NOMO-1 treated with dmso at 0.1 percent for 144 hours (cell line): ENCODE measurements around the gene IKBIP.
"Not testable (repeated sequence)": the region's sequence is repeated elsewhere in the genome, so short reads cannot be mapped to it uniquely, and the experiment has no call there.

Experiments used
- DNase-seq: peaks from one replicate; lab custom pipeline; 2025; ENCODE audit not compliant: unreplicated experiment; lab: John Stamatoyannopoulos, UW

IKBIP gene

GRCh38 chr12:98644712-98645571 lies at the start of gene IKBIP, which contains the start of gene APAF1:
TSS of gene IKBIP (minus strand) at chr12:98644788. CDS start at chr12:98644701, 87 bp downstream.
TSS of gene APAF1 (plus strand) at chr12:98645290. CDS start at chr12:98648360, 3,070 bp downstream.
- DNase-seq = peak; percentile 90

GRCh38 chr12:98691351-98691750 lies 46.8 kb upstream of the IKBIP start:
- DNase-seq = no peak

GRCh38 chr12:98686603-98687002 lies 42.0 kb upstream of the IKBIP start:
- DNase-seq = no peak

GRCh38 chr12:98684199-98684598 lies 39.6 kb upstream of the IKBIP start:
- no peak for DNase-seq

- no peak for DNase-seq
Measured at GRCh38 chr12:98679611-98680005, 35.0 kb upstream of the IKBIP start.

- no peak for DNase-seq
Measured at GRCh38 chr12:98678946-98679610, 34.5 kb upstream of the IKBIP start.

- no peak for DNase-seq
Measured at GRCh38 chr12:98678236-98678945, 33.8 kb upstream of the IKBIP start.

- no peak for DNase-seq
Measured at GRCh38 chr12:98674841-98675240, 30.3 kb upstream of the IKBIP start.

GRCh38 chr12:98671459-98671858 lies 26.9 kb upstream of the IKBIP start:
- no peak for DNase-seq

GRCh38 chr12:98669751-98670150 lies 25.2 kb upstream of the IKBIP start:
- no peak for DNase-seq

GRCh38 chr12:98660521-98660920 lies 15.9 kb upstream of the IKBIP start:
- no peak for DNase-seq

GRCh38 chr12:98656289-98657101 lies 11.9 kb upstream of the IKBIP start:
- no peak for DNase-seq

- DNase-seq = no peak
Measured at GRCh38 chr12:98653866-98654493, 9.4 kb upstream of the IKBIP start.

GRCh38 chr12:98651328-98651727 lies 6.7 kb upstream of the IKBIP start:
- no peak for DNase-seq

GRCh38 chr12:98646294-98647090 lies 1.9 kb upstream of the IKBIP start:
- no peak for DNase-seq

- peak; percentile 42 for DNase-seq
Measured at GRCh38 chr12:98645572-98646067, 1.0 kb upstream of the IKBIP start.

GRCh38 chr12:98644433-98644711 lies 216 bp downstream of the IKBIP start:
- DNase-seq = no peak

- DNase-seq = not testable (repeated sequence)
Measured at GRCh38 chr12:98642801-98643200, 1.8 kb downstream of the IKBIP start.

GRCh38 chr12:98639491-98639890 lies 5.1 kb downstream of the IKBIP start:
- no peak for DNase-seq

- DNase-seq = no peak
Measured at GRCh38 chr12:98638009-98638408, 6.6 kb downstream of the IKBIP start.
